HEK293 (cell line): ENCODE measurements around the gene TARS2.
A peak's percentile ranks its signal among the peaks of the same experiment; 100 is the strongest.

Experiments used
- GLIS2 ChIP-seq: fragments of 450-650 bp; formaldehyde crosslinking; IDR thresholded peaks from 2 replicates; pipeline ENCODE4 v1.5.1; 2016; ENCODE audit warnings: missing biosample characterization, missing genetic modification characterization
- KLF1 ChIP-seq: fragments of 450-650 bp; formaldehyde crosslinking; IDR thresholded peaks from 2 replicates; pipeline ENCODE4 v1.5.1; 2016; ENCODE audit warnings: missing biosample characterization, missing genetic modification characterization
- KLF10 ChIP-seq: fragments of 450-650 bp; IDR thresholded peaks from 2 replicates; pipeline ENCODE4 v1.5.1; 2018; ENCODE audit warnings: missing biosample characterization, mild to moderate bottlenecking, missing genetic modification characterization
- TCF7L2 ChIP-seq: IDR thresholded peaks from 2 replicates; pipeline ENCODE4 v1.6.1; 2011; ENCODE audit warnings: low read depth, mild to moderate bottlenecking, inconsistent platforms, low read length, moderate library complexity, borderline replicate concordance
- ZNF132 ChIP-seq: fragments of 450-650 bp; formaldehyde crosslinking; IDR thresholded peaks from 2 replicates; pipeline ENCODE4 v1.5.1; 2017; ENCODE audit warnings: missing biosample characterization, missing genetic modification characterization, borderline replicate concordance
- ZNF138 ChIP-seq: fragments of 450-650 bp; formaldehyde crosslinking; IDR thresholded peaks from 2 replicates; pipeline ENCODE4 v1.5.1; 2016; ENCODE audit warnings: missing biosample characterization, missing genetic modification characterization, borderline replicate concordance
- ZNF146 ChIP-seq: fragments of 450-650 bp; formaldehyde crosslinking; IDR thresholded peaks from 2 replicates; pipeline ENCODE4 v1.5.1; 2016; ENCODE audit warnings: missing biosample characterization, missing genetic modification characterization
- ZNF155 ChIP-seq: fragments of 450-650 bp; formaldehyde crosslinking; IDR thresholded peaks from 2 replicates; pipeline ENCODE4 v1.5.1; 2016; ENCODE audit warnings: missing biosample characterization, missing genetic modification characterization
- ZNF175 ChIP-seq: fragments of 450-650 bp; formaldehyde crosslinking; IDR thresholded peaks from 2 replicates; pipeline ENCODE4 v1.5.1; 2016; ENCODE audit warnings: missing biosample characterization, missing genetic modification characterization
- ZNF248 ChIP-seq: fragments of 450-650 bp; formaldehyde crosslinking; IDR thresholded peaks from 2 replicates; pipeline ENCODE4 v1.5.1; 2017; ENCODE audit warnings: missing biosample characterization, missing genetic modification characterization
- ZNF366 ChIP-seq: fragments of 450-650 bp; formaldehyde crosslinking; conservative IDR thresholded peaks from 2 replicates; pipeline ENCODE4 v1.5.1; 2016; ENCODE audit warnings: missing biosample characterization, missing genetic modification characterization
- ZNF394 ChIP-seq: fragments of 450-650 bp; formaldehyde crosslinking; IDR thresholded peaks from 2 replicates; pipeline ENCODE4 v1.5.1; 2016; ENCODE audit warnings: missing biosample characterization, missing genetic modification characterization, mild to moderate bottlenecking, moderate library complexity, borderline replicate concordance
- ZNF514 ChIP-seq: fragments of 450-650 bp; formaldehyde crosslinking; IDR thresholded peaks from 2 replicates; pipeline ENCODE4 v1.5.1; 2016; ENCODE audit warnings: missing biosample characterization, missing genetic modification characterization
- ZNF521 ChIP-seq: fragments of 450-650 bp; formaldehyde crosslinking; IDR thresholded peaks from 2 replicates; pipeline ENCODE4 v1.5.1; 2017; ENCODE audit warnings: missing biosample characterization, mild to moderate bottlenecking, missing genetic modification characterization
- ZNF701 ChIP-seq: fragments of 450-650 bp; formaldehyde crosslinking; IDR thresholded peaks from 2 replicates; pipeline ENCODE4 v1.5.1; 2016; ENCODE audit warnings: missing biosample characterization, missing genetic modification characterization
- TF ChIP-seq, protein P1 (sequence below): fragments of 450-650 bp; formaldehyde crosslinking; IDR thresholded peaks from 2 replicates; pipeline ENCODE4 v1.5.1; 2017; ENCODE audit warnings: missing biosample characterization, mild to moderate bottlenecking, missing genetic modification characterization, moderate library complexity
- TF ChIP-seq, protein P2 (sequence below): fragments of 450-650 bp; formaldehyde crosslinking; IDR thresholded peaks from 2 replicates; pipeline ENCODE4 v1.5.1; 2016; ENCODE audit warnings: missing biosample characterization, missing genetic modification characterization
- TF ChIP-seq, protein P3 (sequence below): fragments of 450-650 bp; formaldehyde crosslinking; IDR thresholded peaks from 2 replicates; pipeline ENCODE4 v1.5.1; 2016; ENCODE audit warnings: missing biosample characterization, missing genetic modification characterization, borderline replicate concordance
- TF ChIP-seq, protein P4 (sequence below): fragments of 450-650 bp; formaldehyde crosslinking; IDR thresholded peaks from 2 replicates; pipeline ENCODE4 v1.5.1; 2016; ENCODE audit warnings: missing biosample characterization, missing genetic modification characterization
- TF ChIP-seq, protein P5 (sequence below): fragments of 450-650 bp; formaldehyde crosslinking; IDR thresholded peaks from 2 replicates; pipeline ENCODE4 v1.5.1; 2017; ENCODE audit warnings: missing biosample characterization, missing genetic modification characterization
- TF ChIP-seq, protein P6 (sequence below): fragments of 450-650 bp; formaldehyde crosslinking; IDR thresholded peaks from 2 replicates; pipeline ENCODE4 v1.5.1; 2016; ENCODE audit warnings: missing biosample characterization, missing genetic modification characterization

TARS2 gene

DNA sequence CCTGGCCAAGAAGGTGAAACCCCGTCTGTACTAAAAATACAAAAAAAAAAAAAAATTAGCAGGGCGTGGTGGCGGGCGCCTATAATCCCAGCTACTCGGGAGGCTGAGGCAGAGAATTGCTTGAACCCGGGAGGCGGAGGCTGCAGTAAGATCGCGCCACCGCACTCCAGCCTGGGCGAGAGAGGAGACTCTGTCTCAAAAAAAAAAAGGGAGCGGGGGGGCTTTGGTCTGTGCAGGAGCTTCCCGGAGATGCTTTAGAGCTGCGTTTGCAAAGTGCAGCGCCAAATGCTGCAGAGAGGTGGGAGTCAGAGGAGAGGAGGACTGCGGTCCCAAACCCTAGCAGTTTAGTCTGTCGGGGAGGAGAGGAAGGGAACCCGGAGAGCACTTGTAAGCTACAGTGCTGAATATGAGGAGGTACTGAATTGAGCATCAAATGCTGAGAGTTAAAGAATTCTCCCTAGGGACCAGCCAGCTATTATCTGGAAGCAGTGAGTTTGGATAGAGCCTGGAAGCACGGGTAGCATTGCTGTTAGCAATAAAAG, 28.9 kb downstream of the TARS2 start (continued):
- TF ChIP-seq ZNF155 (tag by site-specific recombination), result no peak
- TF ChIP-seq ZNF132 (tag by site-specific recombination), result no peak
- TF ChIP-seq ZNF514 (tag by site-specific recombination), result no peak
- no peak for TF ChIP-seq ZNF521 (tag by site-specific recombination)
- TF ChIP-seq, protein P1, sequence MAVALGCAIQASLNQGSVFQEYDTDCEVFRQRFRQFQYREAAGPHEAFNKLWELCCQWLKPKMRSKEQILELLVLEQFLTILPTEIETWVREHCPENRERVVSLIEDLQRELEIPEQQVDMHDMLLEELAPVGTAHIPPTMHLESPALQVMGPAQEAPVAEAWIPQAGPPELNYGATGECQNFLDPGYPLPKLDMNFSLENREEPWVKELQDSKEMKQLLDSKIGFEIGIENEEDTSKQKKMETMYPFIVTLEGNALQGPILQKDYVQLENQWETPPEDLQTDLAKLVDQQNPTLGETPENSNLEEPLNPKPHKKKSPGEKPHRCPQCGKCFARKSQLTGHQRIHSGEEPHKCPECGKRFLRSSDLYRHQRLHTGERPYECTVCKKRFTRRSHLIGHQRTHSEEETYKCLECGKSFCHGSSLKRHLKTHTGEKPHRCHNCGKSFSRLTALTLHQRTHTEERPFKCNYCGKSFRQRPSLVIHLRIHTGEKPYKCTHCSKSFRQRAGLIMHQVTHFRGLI, result no peak
- TF ChIP-seq KLF10, result no peak
- TF ChIP-seq KLF1, result peak; percentile 47; the same call in 1 of the 2 replicates
- TF ChIP-seq ZNF175 (tag by site-specific recombination), result no peak
- TF ChIP-seq, protein P2, sequence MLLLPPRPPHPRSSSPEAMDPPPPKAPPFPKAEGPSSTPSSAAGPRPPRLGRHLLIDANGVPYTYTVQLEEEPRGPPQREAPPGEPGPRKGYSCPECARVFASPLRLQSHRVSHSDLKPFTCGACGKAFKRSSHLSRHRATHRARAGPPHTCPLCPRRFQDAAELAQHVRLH (tag by site-specific recombination), result no peak
- TF ChIP-seq, protein P3, sequence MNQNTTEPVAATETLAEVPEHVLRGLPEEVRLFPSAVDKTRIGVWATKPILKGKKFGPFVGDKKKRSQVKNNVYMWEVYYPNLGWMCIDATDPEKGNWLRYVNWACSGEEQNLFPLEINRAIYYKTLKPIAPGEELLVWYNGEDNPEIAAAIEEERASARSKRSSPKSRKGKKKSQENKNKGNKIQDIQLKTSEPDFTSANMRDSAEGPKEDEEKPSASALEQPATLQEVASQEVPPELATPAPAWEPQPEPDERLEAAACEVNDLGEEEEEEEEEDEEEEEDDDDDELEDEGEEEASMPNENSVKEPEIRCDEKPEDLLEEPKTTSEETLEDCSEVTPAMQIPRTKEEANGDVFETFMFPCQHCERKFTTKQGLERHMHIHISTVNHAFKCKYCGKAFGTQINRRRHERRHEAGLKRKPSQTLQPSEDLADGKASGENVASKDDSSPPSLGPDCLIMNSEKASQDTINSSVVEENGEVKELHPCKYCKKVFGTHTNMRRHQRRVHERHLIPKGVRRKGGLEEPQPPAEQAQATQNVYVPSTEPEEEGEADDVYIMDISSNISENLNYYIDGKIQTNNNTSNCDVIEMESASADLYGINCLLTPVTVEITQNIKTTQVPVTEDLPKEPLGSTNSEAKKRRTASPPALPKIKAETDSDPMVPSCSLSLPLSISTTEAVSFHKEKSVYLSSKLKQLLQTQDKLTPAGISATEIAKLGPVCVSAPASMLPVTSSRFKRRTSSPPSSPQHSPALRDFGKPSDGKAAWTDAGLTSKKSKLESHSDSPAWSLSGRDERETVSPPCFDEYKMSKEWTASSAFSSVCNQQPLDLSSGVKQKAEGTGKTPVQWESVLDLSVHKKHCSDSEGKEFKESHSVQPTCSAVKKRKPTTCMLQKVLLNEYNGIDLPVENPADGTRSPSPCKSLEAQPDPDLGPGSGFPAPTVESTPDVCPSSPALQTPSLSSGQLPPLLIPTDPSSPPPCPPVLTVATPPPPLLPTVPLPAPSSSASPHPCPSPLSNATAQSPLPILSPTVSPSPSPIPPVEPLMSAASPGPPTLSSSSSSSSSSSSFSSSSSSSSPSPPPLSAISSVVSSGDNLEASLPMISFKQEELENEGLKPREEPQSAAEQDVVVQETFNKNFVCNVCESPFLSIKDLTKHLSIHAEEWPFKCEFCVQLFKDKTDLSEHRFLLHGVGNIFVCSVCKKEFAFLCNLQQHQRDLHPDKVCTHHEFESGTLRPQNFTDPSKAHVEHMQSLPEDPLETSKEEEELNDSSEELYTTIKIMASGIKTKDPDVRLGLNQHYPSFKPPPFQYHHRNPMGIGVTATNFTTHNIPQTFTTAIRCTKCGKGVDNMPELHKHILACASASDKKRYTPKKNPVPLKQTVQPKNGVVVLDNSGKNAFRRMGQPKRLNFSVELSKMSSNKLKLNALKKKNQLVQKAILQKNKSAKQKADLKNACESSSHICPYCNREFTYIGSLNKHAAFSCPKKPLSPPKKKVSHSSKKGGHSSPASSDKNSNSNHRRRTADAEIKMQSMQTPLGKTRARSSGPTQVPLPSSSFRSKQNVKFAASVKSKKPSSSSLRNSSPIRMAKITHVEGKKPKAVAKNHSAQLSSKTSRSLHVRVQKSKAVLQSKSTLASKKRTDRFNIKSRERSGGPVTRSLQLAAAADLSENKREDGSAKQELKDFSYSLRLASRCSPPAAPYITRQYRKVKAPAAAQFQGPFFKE (tag by site-specific recombination), result no peak
- TF ChIP-seq, protein P4, sequence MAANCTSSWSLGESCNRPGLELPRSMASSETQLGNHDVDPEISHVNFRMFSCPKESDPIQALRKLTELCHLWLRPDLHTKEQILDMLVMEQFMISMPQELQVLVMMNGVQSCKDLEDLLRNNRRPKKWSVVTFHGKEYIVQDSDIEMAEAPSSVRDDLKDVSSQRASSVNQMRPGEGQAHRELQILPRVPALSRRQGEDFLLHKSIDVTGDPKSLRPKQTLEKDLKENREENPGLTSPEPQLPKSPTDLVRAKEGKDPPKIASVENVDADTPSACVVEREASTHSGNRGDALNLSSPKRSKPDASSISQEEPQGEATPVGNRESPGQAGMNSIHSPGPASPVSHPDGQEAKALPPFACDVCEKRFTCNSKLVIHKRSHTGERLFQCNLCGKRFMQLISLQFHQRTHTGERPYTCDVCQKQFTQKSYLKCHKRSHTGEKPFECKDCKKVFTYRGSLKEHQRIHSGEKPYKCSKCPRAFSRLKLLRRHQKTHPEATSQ (tag by site-specific recombination), result no peak
- no peak for TF ChIP-seq GLIS2 (tag by site-specific recombination)
- TF ChIP-seq ZNF248 (tag by site-specific recombination), result no peak
- no peak for TF ChIP-seq TCF7L2
- TF ChIP-seq ZNF394 (tag by site-specific recombination), result no peak; the same call in 1 of the 2 replicates
- no peak for TF ChIP-seq ZNF138 (tag by site-specific recombination)
- TF ChIP-seq ZNF366 (tag by site-specific recombination), result peak; percentile 59; the same call in 1 of the 2 replicates
- TF ChIP-seq, protein P5, sequence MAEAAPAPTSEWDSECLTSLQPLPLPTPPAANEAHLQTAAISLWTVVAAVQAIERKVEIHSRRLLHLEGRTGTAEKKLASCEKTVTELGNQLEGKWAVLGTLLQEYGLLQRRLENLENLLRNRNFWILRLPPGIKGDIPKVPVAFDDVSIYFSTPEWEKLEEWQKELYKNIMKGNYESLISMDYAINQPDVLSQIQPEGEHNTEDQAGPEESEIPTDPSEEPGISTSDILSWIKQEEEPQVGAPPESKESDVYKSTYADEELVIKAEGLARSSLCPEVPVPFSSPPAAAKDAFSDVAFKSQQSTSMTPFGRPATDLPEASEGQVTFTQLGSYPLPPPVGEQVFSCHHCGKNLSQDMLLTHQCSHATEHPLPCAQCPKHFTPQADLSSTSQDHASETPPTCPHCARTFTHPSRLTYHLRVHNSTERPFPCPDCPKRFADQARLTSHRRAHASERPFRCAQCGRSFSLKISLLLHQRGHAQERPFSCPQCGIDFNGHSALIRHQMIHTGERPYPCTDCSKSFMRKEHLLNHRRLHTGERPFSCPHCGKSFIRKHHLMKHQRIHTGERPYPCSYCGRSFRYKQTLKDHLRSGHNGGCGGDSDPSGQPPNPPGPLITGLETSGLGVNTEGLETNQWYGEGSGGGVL (tag by site-specific recombination), result no peak; the same call in 1 of the 2 replicates
- no peak for TF ChIP-seq ZNF701 (tag by site-specific recombination)
- TF ChIP-seq, protein P6, sequence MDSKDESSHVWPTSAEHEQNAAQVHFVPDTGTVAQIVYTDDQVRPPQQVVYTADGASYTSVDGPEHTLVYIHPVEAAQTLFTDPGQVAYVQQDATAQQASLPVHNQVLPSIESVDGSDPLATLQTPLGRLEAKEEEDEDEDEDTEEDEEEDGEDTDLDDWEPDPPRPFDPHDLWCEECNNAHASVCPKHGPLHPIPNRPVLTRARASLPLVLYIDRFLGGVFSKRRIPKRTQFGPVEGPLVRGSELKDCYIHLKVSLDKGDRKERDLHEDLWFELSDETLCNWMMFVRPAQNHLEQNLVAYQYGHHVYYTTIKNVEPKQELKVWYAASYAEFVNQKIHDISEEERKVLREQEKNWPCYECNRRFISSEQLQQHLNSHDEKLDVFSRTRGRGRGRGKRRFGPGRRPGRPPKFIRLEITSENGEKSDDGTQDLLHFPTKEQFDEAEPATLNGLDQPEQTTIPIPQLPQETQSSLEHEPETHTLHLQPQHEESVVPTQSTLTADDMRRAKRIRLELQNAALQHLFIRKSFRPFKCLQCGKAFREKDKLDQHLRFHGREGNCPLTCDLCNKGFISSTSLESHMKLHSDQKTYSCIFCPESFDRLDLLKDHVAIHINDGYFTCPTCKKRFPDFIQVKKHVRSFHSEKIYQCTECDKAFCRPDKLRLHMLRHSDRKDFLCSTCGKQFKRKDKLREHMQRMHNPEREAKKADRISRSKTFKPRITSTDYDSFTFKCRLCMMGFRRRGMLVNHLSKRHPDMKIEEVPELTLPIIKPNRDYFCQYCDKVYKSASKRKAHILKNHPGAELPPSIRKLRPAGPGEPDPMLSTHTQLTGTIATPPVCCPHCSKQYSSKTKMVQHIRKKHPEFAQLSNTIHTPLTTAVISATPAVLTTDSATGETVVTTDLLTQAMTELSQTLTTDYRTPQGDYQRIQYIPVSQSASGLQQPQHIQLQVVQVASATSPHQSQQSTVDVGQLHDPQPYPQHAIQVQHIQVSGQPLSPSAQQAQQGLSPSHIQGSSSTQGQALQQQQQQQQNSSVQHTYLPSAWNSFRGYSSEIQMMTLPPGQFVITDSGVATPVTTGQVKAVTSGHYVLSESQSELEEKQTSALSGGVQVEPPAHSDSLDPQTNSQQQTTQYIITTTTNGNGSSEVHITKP, result no peak
- TF ChIP-seq ZNF146 (tag by site-specific recombination), result no peak
